ENCODE data around the gene PHF1. TPM values are rescaled to one million over a fixed set of nuclear protein-coding genes. Genes with fewer than 3 reads are reported as not detected.

Gene PHF1
- total RNA-seq, 4 donors from 2014 or later: 46.8 to 86.1 (median 77.3) TPM

GRCh38 chr6:33428966-33429749 lies 18.3 kb downstream of the PHF1 start:
- H3K4me3 ChIP-seq: peak overlapping the region in 2 of 4 donors; percentile 64 to 69
- peak overlapping the region; percentile 69 to 91 (median 86) for H3K27ac ChIP-seq
- no peaks in the 10 kb centered on the region for H3K27me3 ChIP-seq
- no peak for DNase-seq
- no peak for TF ChIP-seq POLR2A (IDR thresholded peaks at IDR 0.05)
- TF ChIP-seq CTCF (IDR thresholded peaks at IDR 0.05): no peak
- no peaks in the 10 kb centered on the region for H3K9me3 ChIP-seq
- no peaks in the 10 kb centered on the region for H3K36me3 ChIP-seq
- peaks cover 0 to 65% (median 30%) of the 10 kb centered on the region in 4 donors for H3K4me1 ChIP-seq

- H3K36me3 ChIP-seq: no peaks in the 10 kb centered on the region
- DNase-seq: peak in 1 of 3 donors; percentile 34
- no peaks in the 10 kb centered on the region for H3K9me3 ChIP-seq
- H3K27ac ChIP-seq: peak overlapping the region; percentile 69 to 91 (median 86)
- TF ChIP-seq POLR2A (IDR thresholded peaks at IDR 0.05) (peak in 1 of 2 donors; percentile 12), CTCF (IDR thresholded peaks at IDR 0.05) (no peak)
- no peaks in the 10 kb centered on the region for H3K27me3 ChIP-seq
- peaks cover 0 to 60% (median 30%) of the 10 kb centered on the region in 4 donors for H3K4me1 ChIP-seq
- H3K4me3 ChIP-seq: peak overlapping the region in 1 of 4 donors; percentile 19
Observed at GRCh38 chr6:33429750-33430052, 18.9 kb downstream of the PHF1 start.

- Histone ChIP-seq H3K36me3 (peaks cover 0 to 4% (median 0%) of the 10 kb centered on the region in 3 donors), H3K4me1 (peaks cover 0 to 55% (median 25%) of the 10 kb centered on the region in 4 donors), H3K27me3 (no peaks in the 10 kb centered on the region), H3K9me3 (no peaks in the 10 kb centered on the region), H3K4me3 (no peak overlapping the region), H3K27ac (peak overlapping the region; percentile 1 to 87 (median 78))
- DNase-seq: peak in 1 of 3 donors; percentile 55
- TF ChIP-seq CTCF (IDR thresholded peaks at IDR 0.05) (no peak), POLR2A (IDR thresholded peaks at IDR 0.05) (no peak)
Observed at GRCh38 chr6:33430334-33430733, 19.5 kb downstream of the PHF1 start.

- H3K27me3 ChIP-seq: no peaks in the 10 kb centered on the region
- peak overlapping the region in 3 of 4 donors; percentile 16 to 37 (median 28) for H3K4me3 ChIP-seq
- peak; percentile 64 to 88 (median 82) for DNase-seq
- H3K9me3 ChIP-seq: no peaks in the 10 kb centered on the region
- peaks cover 0 to 11% (median 0%) of the 10 kb centered on the region in 3 donors for H3K36me3 ChIP-seq
- peak overlapping the region in 2 of 4 donors; percentile 40 to 86 for H3K27ac ChIP-seq
- H3K4me1 ChIP-seq: peaks cover 0 to 52% (median 24%) of the 10 kb centered on the region in 4 donors
- TF ChIP-seq CTCF (IDR thresholded peaks at IDR 0.05): no peak
- TF ChIP-seq POLR2A (IDR thresholded peaks at IDR 0.05): no peak
Observed at GRCh38 chr6:33430991-33431879, 20.4 kb downstream of the PHF1 start.

- Histone ChIP-seq H3K4me1 (peaks cover 0 to 44% (median 18%) of the 10 kb centered on the region in 4 donors), H3K9me3 (no peaks in the 10 kb centered on the region), H3K27ac (peak overlapping the region in 2 of 4 donors; percentile 40 to 86), H3K36me3 (peaks cover 0 to 18% (median 0%) of the 10 kb centered on the region in 3 donors), H3K4me3 (peak overlapping the region in 1 of 4 donors; percentile 0), H3K27me3 (no peaks in the 10 kb centered on the region)
- peak in 1 of 3 donors; percentile 52 for DNase-seq
- TF ChIP-seq CTCF (IDR thresholded peaks at IDR 0.05) (no peak), POLR2A (IDR thresholded peaks at IDR 0.05) (no peak)
Observed at GRCh38 chr6:33431880-33432541, 21.2 kb downstream of the PHF1 start.

Data from Peyer's patch (tissue), 4 donors.